ENCODE results near the gene HAAO.

HAAO gene

GRCh38 chr2:42812899-42813479 is 20.6 kb upstream of the HAAO start:
- Histone ChIP-seq H3K4me3 (no peak overlapping the region), H3K27ac (no peak overlapping the region)
- no peak for TF ChIP-seq CTCF (IDR thresholded peaks at IDR 0.05)
- DNase-seq (ENCODE audit: low spot score) = no peak

GRCh38 chr2:42810971-42811811 is 18.8 kb upstream of the HAAO start:
- peak; percentile 88 for DNase-seq (ENCODE audit: low spot score)
- peak overlapping the region; percentile 87 for H3K4me3 ChIP-seq
- H3K27ac ChIP-seq = peak overlapping the region; percentile 99
- no peak for TF ChIP-seq CTCF (IDR thresholded peaks at IDR 0.05)

- H3K27ac ChIP-seq = peak overlapping the region; percentile 99
These were observed 18.0 kb upstream of the HAAO start for GRCh38 chr2:42810121-42810970.

GRCh38 chr2:42809819-42810120 is 17.4 kb upstream of the HAAO start:
- peak overlapping the region; percentile 87 for H3K4me3 ChIP-seq
- DNase-seq (ENCODE audit: low spot score) = peak; percentile 94
- no peak for TF ChIP-seq CTCF (IDR thresholded peaks at IDR 0.05)
- H3K27ac ChIP-seq = peak overlapping the region; percentile 99

More at GRCh38 chr2:42810121-42810970, 18.0 kb upstream of the HAAO start:
- peak; percentile 97 for DNase-seq (ENCODE audit: low spot score)
- TF ChIP-seq CTCF (IDR thresholded peaks at IDR 0.05) = no peak
- H3K4me3 ChIP-seq = peak overlapping the region; percentile 87

GRCh38 chr2:42809131-42809818 is 16.9 kb upstream of the HAAO start:
- TF ChIP-seq CTCF (IDR thresholded peaks at IDR 0.05) = no peak
- H3K27ac ChIP-seq = peak overlapping the region; percentile 99
- no peak for DNase-seq (ENCODE audit: low spot score)
- peak overlapping the region; percentile 87 for H3K4me3 ChIP-seq

GRCh38 chr2:42808301-42808700 is 15.9 kb upstream of the HAAO start:
- H3K27ac ChIP-seq = no peak overlapping the region
- no peak overlapping the region for H3K4me3 ChIP-seq
- DNase-seq (ENCODE audit: low spot score) = no peak
- no peak for TF ChIP-seq CTCF (IDR thresholded peaks at IDR 0.05)

Measured in coronary artery (tissue), 2 donors.